Adipocyte (in vitro differentiated cells): ENCODE data around the gene TKTL2.

ENCODE experiments used
- DNase-seq: peaks from one replicate; pipeline ENCODE4 v3.0.0-alpha.2; 2015; ENCODE audit warnings: low read depth
- H3K27me3 ChIP-seq: replicated peaks from 2 replicates; pipeline ENCODE4 v1.7.0; 2013; ENCODE audit warnings: mild to moderate bottlenecking, low read length, moderate library complexity; ENCODE audit not compliant: control insufficient read depth, insufficient read depth
- H3K36me3 ChIP-seq: 2 replicates; pipeline ENCODE4 v1.7.0; 2013; ENCODE audit warnings: low read length, mild to moderate bottlenecking, moderate library complexity; ENCODE audit not compliant: control insufficient read depth, insufficient read depth, severe bottlenecking
- H3K4me1 ChIP-seq: 2 replicates; pipeline ENCODE4 v1.7.0; 2013; ENCODE audit warnings: mild to moderate bottlenecking, low read length, moderate library complexity; ENCODE audit not compliant: control insufficient read depth, insufficient read depth
- H3K4me3 ChIP-seq: 2 replicates; pipeline ENCODE4 v1.7.0; 2013; ENCODE audit warnings: mild to moderate bottlenecking, low read length, moderate library complexity
- H3K9ac ChIP-seq: 2 replicates; pipeline ENCODE4 v1.7.0; 2013; ENCODE audit warnings: mild to moderate bottlenecking, low read length, moderate library complexity
- H3K9me3 ChIP-seq: 2 replicates; pipeline ENCODE4 v1.7.0; 2013; ENCODE audit warnings: mild to moderate bottlenecking, low read length, moderate library complexity; ENCODE audit not compliant: control insufficient read depth

The TKTL2 gene

GRCh38 chr4:163485589-163485988 lies 12.0 kb upstream of the TKTL2 start:
- no peaks in the 10 kb centered on the region for H3K27me3 ChIP-seq
- no peak for DNase-seq

GRCh38 chr4:163484906-163485305 lies 11.4 kb upstream of the TKTL2 start:
- Histone ChIP-seq H3K9ac (no peak overlapping the region), H3K9me3 (no peaks in the 10 kb centered on the region), H3K4me1 (no peaks in the 10 kb centered on the region), H3K27me3 (no peaks in the 10 kb centered on the region), H3K36me3 (no peaks in the 10 kb centered on the region), H3K4me3 (no peak overlapping the region)
- DNase-seq: peak; percentile 77

More at GRCh38 chr4:163485589-163485988, 12.0 kb upstream of the TKTL2 start:
- no peaks in the 10 kb centered on the region for H3K9me3 ChIP-seq
- H3K9ac ChIP-seq: no peak overlapping the region
- no peaks in the 10 kb centered on the region for H3K36me3 ChIP-seq
- no peak overlapping the region for H3K4me3 ChIP-seq
- H3K4me1 ChIP-seq: no peaks in the 10 kb centered on the region

GRCh38 chr4:163482190-163482589 lies 8.6 kb upstream of the TKTL2 start:
- Histone ChIP-seq H3K9me3 (no peaks in the 10 kb centered on the region), H3K4me3 (no peak overlapping the region), H3K4me1 (peaks cover 6% of the 10 kb centered on the region), H3K9ac (no peak overlapping the region), H3K27me3 (no peaks in the 10 kb centered on the region), H3K36me3 (no peaks in the 10 kb centered on the region)
- no peak for DNase-seq

GRCh38 chr4:163476761-163477438 lies 3.3 kb upstream of the TKTL2 start:
- H3K4me1 ChIP-seq: peaks cover 16% of the 10 kb centered on the region
- H3K4me3 ChIP-seq: peak overlapping the region; percentile 14
- H3K36me3 ChIP-seq: no peaks in the 10 kb centered on the region

GRCh38 chr4:163474027-163474426 lies 473 bp upstream of the TKTL2 start:
- no peak for DNase-seq
- Histone ChIP-seq H3K9ac (no peak overlapping the region), H3K36me3 (no peaks in the 10 kb centered on the region), H3K27me3 (no peaks in the 10 kb centered on the region), H3K4me1 (peaks cover 16% of the 10 kb centered on the region), H3K9me3 (no peaks in the 10 kb centered on the region), H3K4me3 (no peak overlapping the region)

More at GRCh38 chr4:163476761-163477438, 3.3 kb upstream of the TKTL2 start:
- Histone ChIP-seq H3K9me3 (no peaks in the 10 kb centered on the region), H3K27me3 (no peaks in the 10 kb centered on the region), H3K9ac (peak overlapping the region; percentile 30)
- no peak for DNase-seq

- H3K4me3 ChIP-seq: no peak overlapping the region
- no peak for DNase-seq
- H3K9me3 ChIP-seq: no peaks in the 10 kb centered on the region
- H3K27me3 ChIP-seq: no peaks in the 10 kb centered on the region
- no peaks in the 10 kb centered on the region for H3K36me3 ChIP-seq
- H3K9ac ChIP-seq: no peak overlapping the region
- H3K4me1 ChIP-seq: peaks cover 16% of the 10 kb centered on the region
Measured at GRCh38 chr4:163473130-163473529, 424 bp downstream of the TKTL2 start.

- Histone ChIP-seq H3K9me3 (no peaks in the 10 kb centered on the region), H3K9ac (no peak overlapping the region), H3K27me3 (no peaks in the 10 kb centered on the region), H3K36me3 (no peaks in the 10 kb centered on the region), H3K4me1 (no peaks in the 10 kb centered on the region), H3K4me3 (no peak overlapping the region)
- no peak for DNase-seq
Measured at GRCh38 chr4:163470391-163470790, 3.2 kb downstream of the TKTL2 start.

- Histone ChIP-seq H3K27me3 (no peaks in the 10 kb centered on the region), H3K4me1 (no peaks in the 10 kb centered on the region), H3K9ac (no peak overlapping the region), H3K4me3 (no peak overlapping the region), H3K9me3 (no peaks in the 10 kb centered on the region), H3K36me3 (no peaks in the 10 kb centered on the region)
- peak; percentile 3 for DNase-seq
Measured at GRCh38 chr4:163467082-163467770, 6.3 kb downstream of the TKTL2 start.

- Histone ChIP-seq H3K4me3 (no peak overlapping the region), H3K4me1 (no peaks in the 10 kb centered on the region), H3K9me3 (no peaks in the 10 kb centered on the region), H3K27me3 (no peaks in the 10 kb centered on the region), H3K9ac (no peak overlapping the region), H3K36me3 (no peaks in the 10 kb centered on the region)
- DNase-seq: no peak
Measured at GRCh38 chr4:163462556-163462955, 11.0 kb downstream of the TKTL2 start.

- Histone ChIP-seq H3K36me3 (no peaks in the 10 kb centered on the region), H3K4me3 (no peak overlapping the region), H3K4me1 (no peaks in the 10 kb centered on the region), H3K9ac (no peak overlapping the region), H3K27me3 (no peaks in the 10 kb centered on the region), H3K9me3 (no peaks in the 10 kb centered on the region)
- peak; percentile 5 for DNase-seq
Measured at GRCh38 chr4:163448540-163449203, 24.9 kb downstream of the TKTL2 start.

- no peaks in the 10 kb centered on the region for H3K9me3 ChIP-seq
- no peaks in the 10 kb centered on the region for H3K27me3 ChIP-seq
- H3K4me3 ChIP-seq: no peak overlapping the region
- H3K4me1 ChIP-seq: no peaks in the 10 kb centered on the region
- no peak for DNase-seq
- no peak overlapping the region for H3K9ac ChIP-seq
- no peaks in the 10 kb centered on the region for H3K36me3 ChIP-seq
Measured at GRCh38 chr4:163447481-163447880, 26.1 kb downstream of the TKTL2 start.
